K562 (cell line): ENCODE results near the gene TDRD3. TPM values are rescaled to one million over a fixed set of nuclear protein-coding genes. Genes with fewer than 3 reads are reported as not detected.

ENCODE experiments used
- ARID2 ChIP-seq: fragments of 450-650 bp; IDR thresholded peaks from 2 replicates; pipeline ENCODE4 v1.6.1; 2017; ENCODE audit warnings: antibody characterized with exemption, mild to moderate bottlenecking
- BMI1 ChIP-seq: fragments of 150-350 bp; IDR thresholded peaks from 2 replicates; pipeline ENCODE4 v1.6.1; 2014; ENCODE audit warnings: low read length
- BRD9 ChIP-seq: fragments of 450-650 bp; IDR thresholded peaks from 2 replicates; pipeline ENCODE4 v1.6.1; 2018; ENCODE audit warnings: low read depth; ENCODE audit not compliant: partially characterized antibody
- ELF1 ChIP-seq: fragments of 200-800 bp; sonication (Bioruptor generic); IDR thresholded peaks from 2 replicates; pipeline ENCODE4 v1.6.1; 2016; ENCODE audit warnings: missing genetic modification characterization, missing compliant biosample characterization
- ELF2 ChIP-seq: fragments of 250-450 bp; sonication (Bioruptor Pico); IDR thresholded peaks from 2 replicates; pipeline ENCODE4 v1.5.0; 2021; ENCODE audit warnings: mild to moderate bottlenecking
- HMGN3 ChIP-seq: IDR thresholded peaks from 2 replicates; pipeline ENCODE4 v1.6.1; 2011; ENCODE audit warnings: borderline replicate concordance, low read depth, mild to moderate bottlenecking, mixed read lengths, low read length; ENCODE audit not compliant: insufficient read length; ENCODE audit errors: extremely low read depth
- ILF3 ChIP-seq: fragments of 450-650 bp; IDR thresholded peaks from 2 replicates; pipeline ENCODE4 v1.6.1; 2018; ENCODE audit warnings: antibody characterized with exemption, mild to moderate bottlenecking, moderate library complexity, borderline replicate concordance
- NCOR1 ChIP-seq: fragments of 450-650 bp; IDR thresholded peaks from 2 replicates; pipeline ENCODE4 v1.6.1; 2016; ENCODE audit warnings: mild to moderate bottlenecking, moderate library complexity
- POLR2B ChIP-seq: fragments of 450-650 bp; IDR thresholded peaks from 2 replicates; pipeline ENCODE4 v1.6.1; 2018; ENCODE audit warnings: low read depth; ENCODE audit not compliant: partially characterized antibody
- POLR2G ChIP-seq: fragments of 200-400 bp; formaldehyde crosslinking; IDR thresholded peaks from 2 replicates; pipeline ENCODE4 v1.6.1; 2017; ENCODE audit warnings: low read depth, mild to moderate bottlenecking, antibody characterized with exemption, low read length, moderate library complexity
- RFX1 ChIP-seq: fragments of 450-650 bp; IDR thresholded peaks from 2 replicates; pipeline ENCODE4 v1.6.1; 2016; ENCODE audit warnings: mild to moderate bottlenecking, moderate library complexity
- TAF1 ChIP-seq: IDR thresholded peaks from 2 replicates; pipeline ENCODE4 v1.6.1; 2011; ENCODE audit warnings: mild to moderate bottlenecking, low read length, moderate library complexity; ENCODE audit not compliant: insufficient read depth, control insufficient read depth, severe bottlenecking; ENCODE audit errors: extremely low read depth
- TAF9B ChIP-seq: fragments of 450-650 bp; IDR thresholded peaks from 2 replicates; pipeline ENCODE4 v1.6.1; 2018; ENCODE audit warnings: mild to moderate bottlenecking; ENCODE audit not compliant: partially characterized antibody
- TOE1 ChIP-seq, 2 experiments: fragments of 450-650 bp in 1 of 2; sonication (generic) in 1 of 2; formaldehyde crosslinking in 1 of 2; IDR thresholded peaks; 2 replicates each; pipeline versions ENCODE4 v1.7.1 to v1.8.0; 2016 to 2022; ENCODE audit warnings: borderline replicate concordance in 2 of 2, mild to moderate bottlenecking in 2 of 2, antibody characterized with exemption in 1 of 2, inconsistent platforms in 1 of 2, low read depth in 1 of 2, missing genetic modification reagents in 1 of 2, moderate library complexity in 1 of 2
- ZBTB7A ChIP-seq: IDR thresholded peaks from 2 replicates; pipeline ENCODE4 v1.6.1; 2011; ENCODE audit warnings: low read depth, mild to moderate bottlenecking, low read length, moderate library complexity, borderline replicate concordance; ENCODE audit not compliant: control insufficient read depth
- ZNF311 ChIP-seq: fragments of 250-450 bp; sonication (Bioruptor Pico); IDR thresholded peaks from 2 replicates; pipeline ENCODE4 v1.4.0; 2020; ENCODE audit warnings: mild to moderate bottlenecking, moderate library complexity
- ZNF766 ChIP-seq: fragments of 200-800 bp; sonication (Bioruptor generic); conservative IDR thresholded peaks from 2 replicates; pipeline ENCODE4 v1.6.1; 2016; ENCODE audit warnings: missing genetic modification characterization, missing compliant biosample characterization
- ZNF780A ChIP-seq: fragments of 250-450 bp; sonication (Bioruptor Pico); IDR thresholded peaks from 2 replicates; pipeline ENCODE4 v1.5.0; 2021; ENCODE audit warnings: mild to moderate bottlenecking
- polyA plus RNA-seq, 8 experiments: library from polyadenylated mRNA; depleted of rRNA in 4 of 8; stranded (reverse) in 5 of 8; unstranded in 3 of 8; fragments of >200 nt; fragmentation: Nextera tagmentation in 2 of 8; fragmentation: Illumina TruSeq in 1 of 8; extraction: Ambion mirVana in 2 of 8; extraction: Trizol in 1 of 8; gene quantifications; 2 replicates each; pipeline versions ENCODE4 v1.2.1 to v1.2.3, GENCODE V29; 2011 to 2014; ENCODE audit warnings: inconsistent platforms in 1 of 8, missing spikeins in 1 of 8
- total RNA-seq, 7 experiments: library from RNA; depleted of rRNA in 6 of 7; stranded (reverse); fragments of >200 nt in 6 of 7; fragmentation: Illumina TruSeq in 2 of 7; extraction: Trizol in 2 of 7; gene quantifications; 2 replicates each; pipeline versions ENCODE4 v1.2.1 to v1.2.3, GENCODE V29; 2011 to 2021; ENCODE audit warnings: low replicate concordance in 1 of 7
- TF ChIP-seq, protein P1 (sequence below): fragments of 250-450 bp; sonication (Bioruptor Pico); IDR thresholded peaks from 2 replicates; pipeline ENCODE4 v1.8.0; 2021; ENCODE audit warnings: moderate library complexity, mild to moderate bottlenecking, inconsistent platforms
- TF ChIP-seq, protein P2 (sequence below): fragments of 450-650 bp; formaldehyde crosslinking; IDR thresholded peaks from 2 replicates; pipeline ENCODE4 v1.4.0; 2022; ENCODE audit warnings: missing genetic modification characterization
- TF ChIP-seq, protein P3 (sequence below): fragments of 450-650 bp; IDR thresholded peaks from 2 replicates; pipeline ENCODE4 v1.6.1; 2016; ENCODE audit warnings: borderline replicate concordance
- TF ChIP-seq, protein P4 (sequence below): fragments of 450-650 bp; formaldehyde crosslinking; IDR thresholded peaks from 2 replicates; pipeline ENCODE4 v1.4.0; 2022; ENCODE audit warnings: missing genetic modification characterization

TDRD3 gene
- total and polyA plus RNA-seq, 9 of the 15 experiments (the other 6 are each of a cell fraction or from before 2014, with no cell fraction given), result 3.6 to 16.4 (median 9.5) TPM

DNA sequence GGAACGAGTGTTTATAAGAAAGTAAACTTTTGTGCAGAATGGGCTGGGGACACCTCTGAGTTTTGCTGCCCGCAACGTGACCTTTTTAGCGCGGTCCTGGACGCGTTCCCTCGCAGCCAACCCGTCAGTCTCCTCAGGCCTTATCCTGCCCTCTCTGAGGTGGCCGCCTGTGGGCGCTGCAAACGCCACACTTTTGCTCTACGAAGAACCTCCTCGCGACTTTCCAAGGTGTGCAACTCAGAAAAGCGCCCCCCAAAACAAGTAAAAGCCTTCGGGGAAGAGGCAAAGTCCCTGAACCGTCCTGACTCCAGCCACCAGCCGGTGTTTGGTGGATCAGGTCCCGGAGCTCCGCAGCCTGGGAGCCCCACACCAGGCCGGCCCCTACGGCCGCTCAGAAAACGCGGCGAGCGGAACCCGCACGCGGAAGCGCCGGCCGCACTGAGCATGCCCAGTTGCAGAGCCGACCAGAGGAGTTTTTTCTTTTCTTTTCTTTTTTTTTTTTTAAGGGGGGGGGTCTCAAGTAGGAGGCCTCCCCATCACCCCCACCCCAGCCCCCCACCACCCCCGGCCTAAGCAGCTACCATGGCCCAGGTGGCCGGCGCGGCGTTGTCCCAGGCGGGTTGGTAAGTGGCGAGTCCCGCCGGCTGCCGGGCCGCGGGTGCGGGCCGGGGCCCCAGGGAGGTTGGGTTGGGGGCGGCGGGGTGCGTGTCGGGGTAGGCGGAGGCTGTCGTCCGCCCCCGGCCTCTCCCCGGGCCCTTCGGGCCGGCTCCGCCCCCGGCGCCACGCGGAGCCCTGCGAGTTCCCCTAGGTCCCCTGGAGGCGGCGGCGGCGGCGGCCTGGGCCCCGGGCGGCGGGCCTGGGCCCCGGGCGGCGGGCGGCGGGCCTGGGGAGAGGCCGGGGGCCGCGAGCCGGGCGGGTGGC, at the start of gene TDRD3 (continued):
- TF ChIP-seq ZNF780A (CRISPR knock-in tag), result no peak
- no peak for TF ChIP-seq HMGN3
- TF ChIP-seq, protein P1, sequence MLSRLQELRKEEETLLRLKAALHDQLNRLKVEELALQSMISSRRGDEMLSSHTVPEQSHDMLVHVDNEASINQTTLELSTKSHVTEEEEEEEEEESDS (CRISPR knock-in tag), result no peak
- TF ChIP-seq RFX1, result no peak
- TF ChIP-seq ZNF311 (CRISPR knock-in tag), result no peak
- TF ChIP-seq ELF2, result no peak
- TF ChIP-seq TOE1 (IDR thresholded peaks at IDR 0.05; ENCODE audit: borderline replicate concordance), result peak; percentile 67; the same call in 1 of the 2 replicates
- TF ChIP-seq TOE1 (CRISPR knock-in tag; IDR thresholded peaks at IDR 0.05; ENCODE audit: borderline replicate concordance, low read depth), result no peak
- peak; percentile 75 for TF ChIP-seq POLR2G
- TF ChIP-seq ILF3, result peak; percentile 6; the same call in 1 of the 2 replicates
- TF ChIP-seq, protein P2, sequence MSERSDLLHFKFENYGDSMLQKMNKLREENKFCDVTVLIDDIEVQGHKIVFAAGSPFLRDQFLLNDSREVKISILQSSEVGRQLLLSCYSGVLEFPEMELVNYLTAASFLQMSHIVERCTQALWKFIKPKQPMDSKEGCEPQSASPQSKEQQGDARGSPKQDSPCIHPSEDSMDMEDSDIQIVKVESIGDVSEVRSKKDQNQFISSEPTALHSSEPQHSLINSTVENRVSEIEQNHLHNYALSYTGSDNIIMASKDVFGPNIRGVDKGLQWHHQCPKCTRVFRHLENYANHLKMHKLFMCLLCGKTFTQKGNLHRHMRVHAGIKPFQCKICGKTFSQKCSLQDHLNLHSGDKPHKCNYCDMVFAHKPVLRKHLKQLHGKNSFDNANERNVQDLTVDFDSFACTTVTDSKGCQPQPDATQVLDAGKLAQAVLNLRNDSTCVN, result no peak
- TF ChIP-seq, protein P3, sequence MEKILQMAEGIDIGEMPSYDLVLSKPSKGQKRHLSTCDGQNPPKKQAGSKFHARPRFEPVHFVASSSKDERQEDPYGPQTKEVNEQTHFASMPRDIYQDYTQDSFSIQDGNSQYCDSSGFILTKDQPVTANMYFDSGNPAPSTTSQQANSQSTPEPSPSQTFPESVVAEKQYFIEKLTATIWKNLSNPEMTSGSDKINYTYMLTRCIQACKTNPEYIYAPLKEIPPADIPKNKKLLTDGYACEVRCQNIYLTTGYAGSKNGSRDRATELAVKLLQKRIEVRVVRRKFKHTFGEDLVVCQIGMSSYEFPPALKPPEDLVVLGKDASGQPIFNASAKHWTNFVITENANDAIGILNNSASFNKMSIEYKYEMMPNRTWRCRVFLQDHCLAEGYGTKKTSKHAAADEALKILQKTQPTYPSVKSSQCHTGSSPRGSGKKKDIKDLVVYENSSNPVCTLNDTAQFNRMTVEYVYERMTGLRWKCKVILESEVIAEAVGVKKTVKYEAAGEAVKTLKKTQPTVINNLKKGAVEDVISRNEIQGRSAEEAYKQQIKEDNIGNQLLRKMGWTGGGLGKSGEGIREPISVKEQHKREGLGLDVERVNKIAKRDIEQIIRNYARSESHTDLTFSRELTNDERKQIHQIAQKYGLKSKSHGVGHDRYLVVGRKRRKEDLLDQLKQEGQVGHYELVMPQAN, result peak; percentile 6; the same call in 1 of the 2 replicates
- TF ChIP-seq, protein P4, sequence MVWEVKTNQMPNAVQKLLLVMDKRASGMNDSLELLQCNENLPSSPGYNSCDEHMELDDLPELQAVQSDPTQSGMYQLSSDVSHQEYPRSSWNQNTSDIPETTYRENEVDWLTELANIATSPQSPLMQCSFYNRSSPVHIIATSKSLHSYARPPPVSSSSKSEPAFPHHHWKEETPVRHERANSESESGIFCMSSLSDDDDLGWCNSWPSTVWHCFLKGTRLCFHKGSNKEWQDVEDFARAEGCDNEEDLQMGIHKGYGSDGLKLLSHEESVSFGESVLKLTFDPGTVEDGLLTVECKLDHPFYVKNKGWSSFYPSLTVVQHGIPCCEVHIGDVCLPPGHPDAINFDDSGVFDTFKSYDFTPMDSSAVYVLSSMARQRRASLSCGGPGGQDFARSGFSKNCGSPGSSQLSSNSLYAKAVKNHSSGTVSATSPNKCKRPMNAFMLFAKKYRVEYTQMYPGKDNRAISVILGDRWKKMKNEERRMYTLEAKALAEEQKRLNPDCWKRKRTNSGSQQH (CRISPR knock-in tag), result no peak
- peak; percentile 9; the same call in 1 of the 2 replicates for TF ChIP-seq ZNF766 (CRISPR knock-in tag)
- no peak for TF ChIP-seq ARID2
- no peak for TF ChIP-seq BMI1
- 0 out of 2 replicates have a peak, but pooled peaks have one; percentile 25 for TF ChIP-seq NCOR1
- peak; percentile 68 for TF ChIP-seq TAF1
- TF ChIP-seq ZBTB7A, result peak; percentile 36
- TF ChIP-seq ELF1 (tag), result peak; percentile 60; the same call in 1 of the 2 replicates
- peak; percentile 55 for TF ChIP-seq POLR2B
- TF ChIP-seq BRD9, result peak; percentile 55
- TF ChIP-seq TAF9B, result peak; percentile 57
